Panc1 (cell line): ENCODE results near the gene AFF4. TPM values are rescaled to one million over a fixed set of nuclear protein-coding genes. Genes with fewer than 3 reads are reported as not detected.

Source experiments
- ATAC-seq: fragments of 200-7000 bp; cut with Tn5 transposase; 2 replicates; pipeline ENCODE4 v1.9.1; 2020; ENCODE audit warnings: mild to moderate bottlenecking, moderate library complexity
- BruUV-seq: library from RNA; stranded (reverse); fragments of 400-500 nt; replicated peaks from 2 replicates; lab custom pipeline; 2021; lab: Mats Ljungman, UMichigan
- CTCF ChIA-PET: fragments of 300-600 bp; sonication (Branson Sonifier 250); formaldehyde crosslinking; loops from one replicate; lab custom pipeline; 2022; ENCODE audit warnings: antibody characterized with exemption; lab: Charles Lee
- POLR2A ChIA-PET: fragments of 300-600 bp; sonication (Branson Sonifier 250); formaldehyde crosslinking; loops from one replicate; lab custom pipeline; 2022; ENCODE audit warnings: antibody characterized with exemption; lab: Charles Lee
- DNase-seq: peaks from one replicate; pipeline ENCODE4 v3.0.0-alpha.2; 2010; ENCODE audit warnings: low read depth, low spot score
- H3K27ac ChIP-seq: 2 replicates; pipeline ENCODE4 v1.5.1; 2011; ENCODE audit warnings: mild to moderate bottlenecking, low read length, inconsistent platforms
- H3K27me3 ChIP-seq: fragments of 200-500 bp; sonication (Bioruptor generic); 2 replicates; pipeline ENCODE4 v1.6.0; 2014; ENCODE audit warnings: low read length, inconsistent platforms; ENCODE audit not compliant: control insufficient read depth, insufficient read depth
- H3K36me3 ChIP-seq: fragments of 200-500 bp; sonication (Bioruptor generic); 2 replicates; pipeline ENCODE4 v1.5.1; 2014; ENCODE audit warnings: inconsistent platforms, mild to moderate bottlenecking, low read length, moderate library complexity; ENCODE audit not compliant: control insufficient read depth, insufficient read depth
- H3K4me1 ChIP-seq: 2 replicates; pipeline ENCODE4 v1.5.1; 2011; ENCODE audit warnings: inconsistent platforms, mild to moderate bottlenecking, low read length, moderate library complexity; ENCODE audit not compliant: control insufficient read depth, insufficient read depth
- H3K4me3 ChIP-seq, 2 experiments: 2 replicates each; pipeline ENCODE4 v1.5.1; 2011 to 2012; ENCODE audit warnings: low read depth in 2 of 2, low read length in 2 of 2, mild to moderate bottlenecking in 2 of 2, inconsistent platforms in 1 of 2, moderate library complexity in 1 of 2
- H3K9me3 ChIP-seq: fragments of 200-500 bp; sonication (Bioruptor generic); 2 replicates; pipeline ENCODE4 v1.5.1; 2014; ENCODE audit warnings: low read depth, mild to moderate bottlenecking, inconsistent platforms, low read length, moderate library complexity; ENCODE audit not compliant: control insufficient read depth, insufficient read depth
- CTCF ChIP-seq: fragments of 450-650 bp; IDR thresholded peaks from 2 replicates; pipeline ENCODE4 v1.5.1; 2017; ENCODE audit warnings: mild to moderate bottlenecking
- POLR2AphosphoS5 ChIP-seq: IDR thresholded peaks from 2 replicates; pipeline ENCODE4 v1.6.1; 2012; ENCODE audit warnings: mild to moderate bottlenecking, low read depth, low read length, moderate library complexity
- REST ChIP-seq, 2 experiments: IDR thresholded peaks; 2 replicates each; pipeline ENCODE4 v1.6.1; 2011 to 2012; ENCODE audit warnings: low read depth in 2 of 2, control low read depth in 1 of 2, low read length in 1 of 2, mild to moderate bottlenecking in 1 of 2, moderate library complexity in 1 of 2; ENCODE audit not compliant: insufficient read depth in 1 of 2
- SIN3A ChIP-seq: IDR thresholded peaks from 2 replicates; pipeline ENCODE4 v1.6.1; 2012; ENCODE audit warnings: low read depth, mild to moderate bottlenecking, low read length, moderate library complexity, borderline replicate concordance; ENCODE audit not compliant: insufficient read depth
- TCF7L2 ChIP-seq: IDR thresholded peaks from 2 replicates; pipeline ENCODE4 v1.6.1; 2011; ENCODE audit warnings: mild to moderate bottlenecking, low read depth, low read length, inconsistent platforms
- in situ Hi-C: cut with HindIII; loops from 2 replicates; pipeline ENCODE4 v1.10.0; 2016; ENCODE audit warnings: low sequenced_read_pairs, low pct_unique_long_range_greater_than_20kb
- intact Hi-C: fragments of 100-400 bp; cut with micrococcal nuclease; formaldehyde crosslinking; loops from one replicate; pipeline ENCODE4 v1.10.0; 2022; ENCODE audit not compliant: unreplicated experiment
- total RNA-seq: library from RNA; stranded (reverse); gene quantifications from one replicate; pipeline ENCODE4 v1.2.1, GENCODE V29; 2021; ENCODE audit not compliant: unreplicated experiment

AFF4 gene
- total RNA-seq, 1 experiment from 2014 or later, result 78.3 TPM

GRCh38 chr5:132854301-132854700, 109.1 kb downstream of the AFF4 start:
- no peaks in the 10 kb centered on the region for H3K36me3 ChIP-seq
- BruUV-seq, result no TSS peak
- no peak for ATAC-seq
- DNase-seq, result no peak
- no peaks in the 10 kb centered on the region for H3K27me3 ChIP-seq
- no peak overlapping the region for H3K4me3 ChIP-seq
- H3K4me1 ChIP-seq, result no peaks in the 10 kb centered on the region
- intact Hi-C loops (no loop called here), in situ Hi-C loops (no loop called here)
- CTCF ChIA-PET, result interaction anchor here (0.6 kb wide), 1 partner anchor 12 kb away, joined by 3 read pairs; no protein-coding TSS in a partner anchor
- no peak overlapping the region for H3K27ac ChIP-seq
- POLR2A ChIA-PET, result no interaction called here
- H3K9me3 ChIP-seq, result no peaks in the 10 kb centered on the region
- TF ChIP-seq POLR2AphosphoS5 (no peak), TCF7L2 (no peak), SIN3A (no peak), REST (IDR thresholded peaks at IDR 0.05; ENCODE audit: insufficient read depth in 1 of 2, low read depth in 2 of 2, low read length in 1 of 2) (no peak), CTCF (no peak)

GRCh38 chr5:132853790-132854189, 109.6 kb downstream of the AFF4 start:
- POLR2A ChIA-PET, result no interaction called here
- no TSS peak for BruUV-seq

More at GRCh38 chr5:132853790-132854189, 109.6 kb downstream of the AFF4 start:
- DNase-seq, result no peak
- CTCF ChIA-PET, result no interaction called here
- Histone ChIP-seq H3K9me3 (no peaks in the 10 kb centered on the region), H3K4me3 (no peak overlapping the region), H3K36me3 (no peaks in the 10 kb centered on the region), H3K27ac (no peak overlapping the region), H3K27me3 (no peaks in the 10 kb centered on the region), H3K4me1 (no peaks in the 10 kb centered on the region)
- in situ Hi-C loops, result no loop called here
- intact Hi-C loops, result no loop called here
- no peak for ATAC-seq
- TF ChIP-seq CTCF (no peak), POLR2AphosphoS5 (no peak)
